Activated naive CD4-positive, alpha-beta T cell treated with anti-CD3 and anti-CD28 coated beads, Interleukin-2, amount 50 U/mL, for 72 hours (primary cell): ENCODE measurements around the gene MYL7. TPM values are rescaled to one million over a fixed set of nuclear protein-coding genes. Genes with fewer than 3 reads are reported as not detected.

Source experiments
- total RNA-seq, 2 donors: library from RNA; stranded (reverse); gene quantifications; one replicate each; pipeline ENCODE4 v1.2.3, GENCODE V29; 2022

MYL7 gene
- total RNA-seq, 2 donors from 2014 or later = not detected

Other genes with a start within 250 kb of the MYL7 start
- 10 to 100 TPM; 16.4 to 26.3 TPM for gene URGCP, start 234.7 kb downstream of the MYL7 start, total RNA-seq
- gene UBE2D4, start 214.9 kb downstream of the MYL7 start, total RNA-seq = 1 to 10 TPM; 3.3 to 7.5 TPM
- not detected for gene SPDYE1, start 143.4 kb downstream of the MYL7 start, total RNA-seq
- 100 to 1,000 TPM in 1 of 2 donors, 10 to 100 TPM in 1; 75.3 to 123 TPM for gene DBNL, start 96.6 kb downstream of the MYL7 start, total RNA-seq
- 1 to 10 TPM in 1 of 2 donors, under 1 TPM in 1; 0.64 to 1.0 TPM for gene PGAM2, start 75.8 kb downstream of the MYL7 start, total RNA-seq
- gene POLM, start 58.8 kb downstream of the MYL7 start, total RNA-seq = 10 to 100 TPM; 35.7 to 37.2 TPM
- 10 to 100 TPM; 14.6 to 26.9 TPM for gene AEBP1, start 37.0 kb downstream of the MYL7 start, total RNA-seq
- gene POLD2, start 17.8 kb downstream of the MYL7 start, total RNA-seq = 100 to 1,000 TPM; 129 to 212 TPM
- 1 to 10 TPM in 1 of 2 donors, under 1 TPM in 1; 0.80 to 1.2 TPM for gene GCK, start 48.1 kb upstream of the MYL7 start, total RNA-seq
- gene YKT6, start 59.6 kb upstream of the MYL7 start, total RNA-seq = 10 to 100 TPM; 45.2 to 72.9 TPM
- gene CAMK2B, start 184.3 kb upstream of the MYL7 start, total RNA-seq = 1 to 10 TPM in 1 of 2 donors, under 1 TPM in 1; 0.32 to 2.1 TPM